Tibial nerve (tissue), 4 donors: ENCODE results near the gene SMARCAL1.

Experiments used
- CTCF ChIP-seq, 5 experiments: fragments of 200-600 bp in 3 of 5; fragments of 450-650 bp in 2 of 5; sonication (generic) in 3 of 5; IDR thresholded peaks; one replicate each; pipeline ENCODE4 v1.5.1; 2016 to 2019; ENCODE audit warnings: antibody characterized with exemption in 5 of 5, mild to moderate bottlenecking in 3 of 5, moderate library complexity in 2 of 5
- EP300 ChIP-seq, 2 donors: sonication (generic); formaldehyde crosslinking; IDR thresholded peaks; one replicate each; pipeline ENCODE4 v1.6.1; 2017; ENCODE audit warnings: antibody characterized with exemption in 2 of 2, mild to moderate bottlenecking in 1 of 2
- POLR2A ChIP-seq, 2 donors: fragments of 450-650 bp; IDR thresholded peaks; one replicate each; pipeline ENCODE4 v1.6.1; 2017; ENCODE audit warnings: antibody characterized with exemption in 2 of 2, mild to moderate bottlenecking in 2 of 2, moderate library complexity in 2 of 2

- TF ChIP-seq CTCF (IDR thresholded peaks at IDR 0.05) (no peak), EP300 (IDR thresholded peaks at IDR 0.05) (no peak), POLR2A (IDR thresholded peaks at IDR 0.05) (no peak)
These were observed 3.3 kb downstream of the SMARCAL1 start for GRCh38 chr2:216415541-216415940.
